Colonic mucosa (tissue), 4 donors: ENCODE data around the gene ARHGEF39. TPM values are rescaled to one million over a fixed set of nuclear protein-coding genes. Genes with fewer than 3 reads are reported as not detected.

Experiments
- DNase-seq: peaks from one replicate; pipeline ENCODE4 v3.0.0-alpha.2; 2020
- H3K27ac ChIP-seq: fragments of 200-600 bp; one replicate; pipeline ENCODE4 v1.8.0; 2021
- H3K27me3 ChIP-seq: fragments of 200-600 bp; one replicate; pipeline ENCODE4 v1.8.0; 2021
- H3K36me3 ChIP-seq: fragments of 200-600 bp; one replicate; pipeline ENCODE4 v1.8.0; 2021
- H3K4me1 ChIP-seq: fragments of 200-600 bp; one replicate; pipeline ENCODE4 v1.8.0; 2021; ENCODE audit warnings: mild to moderate bottlenecking
- H3K4me3 ChIP-seq: fragments of 200-600 bp; one replicate; pipeline ENCODE4 v1.8.0; 2021
- H3K9ac ChIP-seq, 2 donors: one replicate each; pipeline ENCODE4 v1.7.0; 2013; ENCODE audit warnings: control low read depth in 2 of 2, low read depth in 2 of 2, low read length in 2 of 2
- H3K9me3 ChIP-seq: fragments of 200-600 bp; one replicate; pipeline ENCODE4 v1.8.0; 2021
- intact Hi-C: fragments of 100-400 bp; cut with DNase I; formaldehyde crosslinking; loops from one replicate; pipeline ENCODE4 v1.14.1; 2022
- total RNA-seq, 2 donors: library from RNA; stranded (reverse); fragmentation: NEBNext Ultra II Directional in 1 of 2; extraction: Animal tissue kit (Norgen Biotek cat#: 25700) in 1 of 2; gene quantifications; one replicate each; pipeline ENCODE4 v1.2.1, GENCODE V29; 2021
- TF ChIP-seq, protein P1 (sequence below): fragments of 200-600 bp; IDR thresholded peaks from one replicate; pipeline ENCODE4 v1.8.0; 2022; ENCODE audit warnings: antibody characterized with exemption, mild to moderate bottlenecking
- donor health status: healthy.
- donor health status: DM: no; HTN: no; CAD: no.
- donor health status: DM: no; HTN: no; CAD: no.

The ARHGEF39 gene
- total RNA-seq, 2 donors from 2014 or later, result 7.3 to 34.0 TPM

DNA sequence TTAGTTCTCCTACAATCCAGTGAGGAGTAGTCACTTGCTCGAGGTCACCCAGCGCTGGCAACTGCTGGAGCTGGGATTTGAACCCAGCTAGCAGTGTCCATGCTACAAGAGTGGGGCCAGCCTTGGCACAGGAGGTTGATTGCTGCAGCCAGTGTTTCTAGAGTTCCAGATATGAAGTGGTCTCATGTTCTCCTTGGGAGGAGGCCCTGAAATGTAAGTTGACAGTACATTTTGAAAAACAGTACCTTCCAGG is 6.1 kb downstream of the ARHGEF39 start:
- intact Hi-C loops, result no loop called here

DNA sequence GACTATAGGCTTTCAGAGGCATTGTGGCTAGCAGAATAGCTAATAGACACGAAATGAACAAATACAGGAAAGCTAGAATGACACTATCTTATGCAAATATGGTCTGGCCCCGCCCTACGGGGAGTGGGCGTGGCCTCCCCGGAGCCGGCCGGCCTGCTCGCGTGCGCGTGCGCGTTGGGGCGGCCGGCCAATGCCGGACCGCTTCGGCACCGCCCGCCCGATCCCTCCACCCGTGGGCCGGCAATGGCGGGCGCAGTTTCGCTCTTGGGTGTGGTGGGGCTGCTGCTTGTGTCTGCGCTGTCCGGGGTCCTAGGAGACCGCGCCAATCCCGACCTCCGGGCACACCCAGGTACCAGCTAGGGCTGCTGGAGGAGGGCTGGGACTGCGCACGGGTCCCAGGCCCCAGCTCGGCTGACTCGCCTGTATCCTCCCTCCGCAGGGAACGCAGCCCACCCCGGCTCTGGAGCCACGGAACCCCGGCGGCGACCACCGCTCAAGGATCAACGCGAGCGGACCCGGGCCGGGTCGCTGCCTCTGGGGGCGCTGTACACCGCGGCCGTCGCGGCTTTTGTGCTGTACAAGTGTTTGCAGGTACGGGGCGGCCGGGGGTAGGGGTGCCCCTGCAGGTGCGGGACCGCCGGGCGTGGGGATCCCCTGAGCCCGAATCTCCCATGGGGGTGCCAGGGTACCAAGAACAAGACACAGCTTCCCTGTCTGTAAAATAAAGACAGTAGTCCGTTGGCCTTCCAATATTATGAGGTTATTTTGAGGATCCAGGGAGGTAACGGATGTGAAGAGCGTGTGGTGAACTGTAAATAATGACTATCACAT is 6.6 kb downstream of the ARHGEF39 start, which contains the start of gene CCDC107:
TSS of gene CCDC107 (plus strand) at position 156 of the 831 bp plus-strand sequence. CDS start at position 244, 88 bp downstream.
- peak within 1 kb of the TSS; percentile 91 for H3K27ac ChIP-seq
- TF ChIP-seq, protein P1, sequence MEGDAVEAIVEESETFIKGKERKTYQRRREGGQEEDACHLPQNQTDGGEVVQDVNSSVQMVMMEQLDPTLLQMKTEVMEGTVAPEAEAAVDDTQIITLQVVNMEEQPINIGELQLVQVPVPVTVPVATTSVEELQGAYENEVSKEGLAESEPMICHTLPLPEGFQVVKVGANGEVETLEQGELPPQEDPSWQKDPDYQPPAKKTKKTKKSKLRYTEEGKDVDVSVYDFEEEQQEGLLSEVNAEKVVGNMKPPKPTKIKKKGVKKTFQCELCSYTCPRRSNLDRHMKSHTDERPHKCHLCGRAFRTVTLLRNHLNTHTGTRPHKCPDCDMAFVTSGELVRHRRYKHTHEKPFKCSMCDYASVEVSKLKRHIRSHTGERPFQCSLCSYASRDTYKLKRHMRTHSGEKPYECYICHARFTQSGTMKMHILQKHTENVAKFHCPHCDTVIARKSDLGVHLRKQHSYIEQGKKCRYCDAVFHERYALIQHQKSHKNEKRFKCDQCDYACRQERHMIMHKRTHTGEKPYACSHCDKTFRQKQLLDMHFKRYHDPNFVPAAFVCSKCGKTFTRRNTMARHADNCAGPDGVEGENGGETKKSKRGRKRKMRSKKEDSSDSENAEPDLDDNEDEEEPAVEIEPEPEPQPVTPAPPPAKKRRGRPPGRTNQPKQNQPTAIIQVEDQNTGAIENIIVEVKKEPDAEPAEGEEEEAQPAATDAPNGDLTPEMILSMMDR, result peak; percentile 51
- intact Hi-C loops, result no loop called here
- H3K4me3 ChIP-seq, result peak within 1 kb of the TSS; percentile 85
- no peaks in the 10 kb centered on the region for H3K9me3 ChIP-seq
- no peaks in the 10 kb centered on the region for H3K36me3 ChIP-seq
- H3K9ac ChIP-seq, result peak within 1 kb of the TSS; percentile 86 to 98
- DNase-seq, result peak; percentile 84
- H3K4me1 ChIP-seq, result peaks cover 20% of the 10 kb centered on the region
- no peaks in the 10 kb centered on the region for H3K27me3 ChIP-seq

More for the DNA sequence above, 6.1 kb downstream of the ARHGEF39 start:
- H3K27ac ChIP-seq, result peak overlapping the region; percentile 91
- H3K4me1 ChIP-seq, result peaks cover 24% of the 10 kb centered on the region
- TF ChIP-seq, protein P1, result no peak
- no peaks in the 10 kb centered on the region for H3K27me3 ChIP-seq
- H3K9me3 ChIP-seq, result no peaks in the 10 kb centered on the region
- DNase-seq, result peak; percentile 43
- peak overlapping the region; percentile 86 to 98 for H3K9ac ChIP-seq
- H3K4me3 ChIP-seq, result peak overlapping the region; percentile 85
- no peaks in the 10 kb centered on the region for H3K36me3 ChIP-seq

DNA sequence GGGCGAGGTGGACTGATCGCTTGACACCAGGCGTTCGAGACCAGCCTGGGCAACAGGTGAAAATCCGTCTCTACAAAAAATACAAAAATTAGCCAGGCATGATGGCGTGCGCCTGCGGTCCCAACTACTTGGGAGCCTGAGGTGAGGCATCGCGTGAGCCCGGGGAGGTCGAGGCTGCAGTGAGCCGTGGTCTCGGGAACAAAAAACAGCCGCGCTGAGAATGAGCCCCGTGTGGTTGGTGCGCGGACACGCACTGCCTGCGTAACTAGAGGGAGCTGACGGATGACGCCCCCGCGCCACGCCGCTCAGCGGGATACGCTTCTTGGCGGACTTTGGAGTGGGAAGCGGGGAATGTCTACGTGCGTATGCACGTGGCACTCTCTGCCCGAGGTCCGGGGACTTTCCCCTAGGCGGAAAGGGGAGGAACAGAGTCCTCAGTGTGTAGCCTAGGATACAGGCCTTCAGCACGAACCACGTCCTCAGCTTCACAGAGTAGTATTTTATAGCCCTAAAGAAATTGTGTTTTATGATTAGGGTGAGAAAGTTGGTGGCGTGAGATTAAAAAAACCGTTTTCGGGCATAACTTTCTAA is 7.4 kb downstream of the ARHGEF39 start, which contains the start of gene RMRP:
TSS of gene RMRP (minus strand) at position 474 of the 591 bp plus-strand sequence.
- TF ChIP-seq, protein P1, result peak; percentile 24
- Histone ChIP-seq H3K36me3 (no peaks in the 10 kb centered on the region), H3K27ac (peak within 1 kb of the TSS; percentile 91), H3K9ac (peak within 1 kb of the TSS; percentile 86 to 98), H3K9me3 (no peaks in the 10 kb centered on the region), H3K4me1 (peaks cover 20% of the 10 kb centered on the region), H3K4me3 (peak within 1 kb of the TSS; percentile 85), H3K27me3 (no peaks in the 10 kb centered on the region)
- DNase-seq, result peak; percentile 97
- intact Hi-C loops, result no loop called here

DNA sequence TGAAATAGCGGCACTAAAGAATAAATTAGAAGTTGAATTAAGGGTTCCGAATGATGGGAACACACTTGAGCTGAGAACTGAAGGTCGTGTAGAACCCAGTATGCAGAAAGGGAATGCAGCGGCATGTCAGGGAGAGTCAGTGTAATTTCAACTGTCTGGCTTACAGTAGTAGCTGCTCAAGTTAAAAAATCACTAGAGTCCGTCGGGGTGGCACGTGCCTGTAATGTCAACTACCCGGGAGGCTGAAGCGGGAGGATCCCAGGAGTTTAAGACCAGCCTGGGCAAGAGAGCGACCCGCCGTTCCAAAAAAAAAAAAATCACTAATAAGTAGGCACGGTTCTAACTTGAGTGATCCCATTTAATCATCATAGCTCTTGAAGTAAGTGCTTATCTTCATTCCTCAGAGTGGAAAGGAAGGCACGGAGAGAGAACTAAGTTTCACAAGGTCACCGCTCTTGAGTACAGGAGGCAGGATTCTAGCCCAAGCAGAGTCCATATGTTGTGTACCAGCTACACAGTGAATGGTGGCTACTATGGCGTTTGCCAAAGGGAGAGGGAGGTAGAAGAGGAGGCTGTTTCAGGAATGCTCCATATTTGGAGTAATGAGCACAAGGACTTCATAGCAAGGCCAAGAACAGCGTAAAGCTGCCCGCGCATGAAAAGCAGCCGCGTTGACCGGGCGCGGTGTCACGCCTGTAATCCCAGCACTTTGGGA is 8.0 kb downstream of the ARHGEF39 start:
- Histone ChIP-seq H3K9me3 (no peaks in the 10 kb centered on the region), H3K27ac (peak overlapping the region; percentile 91), H3K36me3 (no peaks in the 10 kb centered on the region), H3K4me3 (peak overlapping the region; percentile 28), H3K9ac (peak overlapping the region; percentile 61 to 86), H3K4me1 (peaks cover 19% of the 10 kb centered on the region), H3K27me3 (no peaks in the 10 kb centered on the region)
- no peak for DNase-seq
- TF ChIP-seq, protein P1, result no peak
- intact Hi-C loops, result no loop called here

DNA sequence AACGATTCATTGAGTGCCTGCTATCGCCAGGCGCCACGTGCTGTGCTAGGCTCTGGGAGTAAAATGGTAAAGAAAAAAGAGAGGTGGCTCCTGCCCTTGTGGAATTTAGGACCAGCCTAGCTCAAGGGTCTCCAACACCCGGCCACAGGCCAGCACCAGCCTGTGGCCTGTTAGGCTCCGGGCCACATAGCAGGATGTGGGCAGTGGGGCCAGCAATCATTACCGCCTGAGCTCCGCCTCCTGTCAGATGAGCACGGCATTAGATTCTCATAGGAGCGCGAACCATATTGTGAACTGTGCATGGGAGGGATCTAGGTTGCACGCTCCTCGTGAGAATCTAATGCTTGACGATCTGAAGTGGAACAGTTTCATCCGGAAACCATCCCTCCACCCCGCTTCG is 8.6 kb downstream of the ARHGEF39 start:
- H3K9me3 ChIP-seq, result no peaks in the 10 kb centered on the region
- no peaks in the 10 kb centered on the region for H3K36me3 ChIP-seq
- no peaks in the 10 kb centered on the region for H3K27me3 ChIP-seq
- TF ChIP-seq, protein P1, result no peak
- no peak for DNase-seq
- H3K4me3 ChIP-seq, result no peak overlapping the region
- no peak overlapping the region for H3K9ac ChIP-seq
- intact Hi-C loops, result no loop called here
- peaks cover 25% of the 10 kb centered on the region for H3K4me1 ChIP-seq
- no peak overlapping the region for H3K27ac ChIP-seq
